ENCODE measurements around the gene SGCA. TPM values are rescaled to one million over a fixed set of nuclear protein-coding genes. Genes with fewer than 3 reads are reported as not detected.

SGCA gene
- total and polyA plus RNA-seq, 2 of the 13 experiments (the other 11 are each of a cell fraction or from before 2014, with no cell fraction given), result not detected

DNA sequence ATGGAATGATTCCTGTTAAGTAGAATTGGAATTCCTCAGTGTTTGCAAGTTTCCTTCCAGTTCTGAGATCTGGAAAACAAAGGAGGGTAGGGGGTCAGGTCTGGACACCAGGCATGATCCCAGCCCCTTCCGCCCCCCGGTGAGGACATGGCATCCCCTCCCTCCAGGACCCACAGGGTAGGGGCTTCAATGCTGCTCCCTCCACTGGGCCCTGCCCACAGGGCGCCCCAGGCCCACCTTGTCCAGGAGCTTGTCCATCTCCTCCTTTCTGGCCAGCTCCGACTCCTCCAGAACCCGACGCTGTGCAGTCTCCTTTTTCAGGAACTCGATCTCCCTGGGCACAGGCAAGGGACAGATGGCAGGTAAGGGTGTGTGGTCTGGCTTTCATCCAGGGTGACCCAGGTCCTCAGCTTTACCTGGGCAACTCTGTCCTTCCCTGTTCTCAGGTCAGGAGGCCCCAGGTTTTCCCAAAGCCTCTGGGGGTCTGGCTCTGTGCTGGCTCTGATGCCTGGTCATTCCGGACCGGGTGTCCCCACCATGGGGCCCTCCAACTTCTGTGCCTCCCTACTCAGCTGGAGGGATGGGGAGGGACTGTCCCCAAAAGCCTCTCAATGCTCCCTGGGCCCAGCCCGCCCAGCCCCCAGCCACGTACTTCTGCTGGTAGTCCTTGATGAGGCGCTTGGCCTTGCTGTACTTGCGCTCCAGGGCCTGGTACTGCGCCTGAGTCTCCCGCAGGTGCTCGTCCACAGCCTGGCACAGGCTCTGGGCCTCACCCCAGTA lies 30.3 kb upstream of the SGCA start:
- in situ Hi-C loops (cut with HindIII; ENCODE audit: extremely low pct_ligation_motif_present, low pct_unique_long_range_greater_than_20kb) (no loop called here), intact Hi-C loops (cut with micrococcal nuclease; ENCODE audit: unreplicated experiment) (no loop called here)
- DNase-seq (ENCODE audit: low spot score), result no peak
- peaks cover 29 to 37% of the 10 kb centered on the region in 2 experiments; a peak in 4 of 5 replicates for H3K36me3 ChIP-seq (replicated peaks in 1 of 2; ENCODE audit: control insufficient read depth in 1 of 2, insufficient read depth in 2 of 2, low read length in 2 of 2)
- no peak overlapping the region for H3K27ac ChIP-seq (ENCODE audit: extremely low read length, insufficient read depth, low read length)
- H3K4me1 ChIP-seq (ENCODE audit: insufficient read depth, low read length), result peaks cover 46% of the 10 kb centered on the region
- BruUV-seq (replicated peaks), result no TSS peak
- TF ChIP-seq TAF15 (IDR thresholded peaks at IDR 0.05; ENCODE audit: low read depth, low read length, poor library complexity, severe bottlenecking) (no peak), CEBPG (CRISPR knock-in tag; IDR thresholded peaks at IDR 0.05) (no peak), ZNF883 (CRISPR knock-in tag; IDR thresholded peaks at IDR 0.05; ENCODE audit: not compliant biosample characterization) (no peak), KDM2A (CRISPR knock-in tag; IDR thresholded peaks at IDR 0.05; ENCODE audit: borderline replicate concordance, low read depth) (no peak), SMARCE1 (IDR thresholded peaks at IDR 0.05; ENCODE audit: borderline replicate concordance) (no peak), BORCS8-MEF2B (CRISPR knock-in tag; IDR thresholded peaks at IDR 0.05) (no peak), KLF12 (CRISPR knock-in tag; IDR thresholded peaks at IDR 0.05; ENCODE audit: borderline replicate concordance) (no peak)
- no peak overlapping the region for H2AFZ ChIP-seq (ENCODE audit: low read length)
- H3K79me2 ChIP-seq (ENCODE audit: insufficient read depth, low read length), result no peaks in the 10 kb centered on the region
- POLR2A ChIA-PET, result no interaction called here
- H4K20me1 ChIP-seq (ENCODE audit: insufficient read depth, low read length), result peaks cover 5% of the 10 kb centered on the region; the same call in 1 of the 2 replicates
- H3K4me3 ChIP-seq (replicated peaks in 1 of 3; ENCODE audit: insufficient read depth in 1 of 3, low read depth in 2 of 3, low read length in 3 of 3), result no peak overlapping the region
- no peak overlapping the region for H3K4me2 ChIP-seq (ENCODE audit: low read depth, low read length)
- 98% methylated on average over 15 of the region's 16 CpGs for WGBS (ENCODE audit: low lambda C conversion rate)
- CTCF ChIA-PET (ENCODE audit: low intra/inter-chr PET ratio, low total read pairs), result no interaction called here
- no peak overlapping the region for H3K9ac ChIP-seq (ENCODE audit: insufficient read depth, low read depth, low read length)
- no peak for FAIRE-seq
- ATAC-seq, result no peak
- H3K9me3 ChIP-seq (ENCODE audit: low read length), result no peaks in the 10 kb centered on the region
- H3K27me3 ChIP-seq (ENCODE audit: control insufficient read depth in 1 of 2, insufficient read depth in 2 of 2, low read length in 2 of 2), result no peaks in the 10 kb centered on the region; a peak in 1 of 5 replicates

DNA sequence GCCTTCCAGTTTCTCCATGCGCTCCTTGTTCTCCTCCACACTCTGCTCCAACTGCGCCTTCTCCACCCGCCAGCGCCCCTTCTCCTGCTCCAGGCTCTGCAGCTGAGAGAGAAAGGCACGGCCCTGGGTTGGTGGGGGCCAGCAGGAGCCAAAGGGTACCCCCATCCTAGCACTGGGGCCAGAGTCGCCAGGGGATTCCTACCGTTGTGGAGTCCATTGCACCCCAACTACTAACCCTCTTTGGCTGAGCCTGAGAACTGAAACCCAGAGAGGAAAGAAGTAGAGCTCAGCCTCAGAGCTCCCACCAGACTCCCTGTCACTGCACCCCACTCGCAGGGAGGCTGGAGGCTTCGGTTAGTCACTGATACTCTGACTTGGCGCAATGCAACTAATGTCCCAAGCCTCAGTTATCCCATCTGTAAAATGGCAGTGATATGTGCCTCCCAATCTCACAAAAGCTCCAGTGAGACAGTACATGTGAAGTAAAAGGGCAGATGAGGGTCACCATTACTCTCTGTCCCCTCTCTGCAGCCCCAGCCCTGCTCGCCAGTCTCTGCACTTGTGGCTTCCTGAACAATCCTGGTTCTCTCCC lies 29.6 kb upstream of the SGCA start:
- BruUV-seq (replicated peaks), result no TSS peak
- ChIA-PET CTCF (ENCODE audit: low intra/inter-chr PET ratio, low total read pairs) (no interaction called here), POLR2A (no interaction called here)
- in situ Hi-C loops (cut with HindIII; ENCODE audit: extremely low pct_ligation_motif_present, low pct_unique_long_range_greater_than_20kb), result no loop called here
- ATAC-seq (no peak), FAIRE-seq (no peak), DNase-seq (ENCODE audit: low spot score) (no peak)
- peaks cover 39% of the 10 kb centered on the region for H3K4me1 ChIP-seq (ENCODE audit: insufficient read depth, low read length)
- H3K36me3 ChIP-seq (replicated peaks in 1 of 2; ENCODE audit: control insufficient read depth in 1 of 2, insufficient read depth in 2 of 2, low read length in 2 of 2), result peaks cover 34 to 44% of the 10 kb centered on the region in 2 experiments; a peak in 4 of 5 replicates
- WGBS (ENCODE audit: low lambda C conversion rate), result 98% methylated on average over 11 of the region's 11 CpGs
- peaks cover 6% of the 10 kb centered on the region; the same call in 1 of the 2 replicates for H4K20me1 ChIP-seq (ENCODE audit: insufficient read depth, low read length)
- no peaks in the 10 kb centered on the region for H3K79me2 ChIP-seq (ENCODE audit: insufficient read depth, low read length)
- H3K9ac ChIP-seq (ENCODE audit: insufficient read depth, low read depth, low read length), result no peak overlapping the region
- H3K4me2 ChIP-seq (ENCODE audit: low read depth, low read length), result no peak overlapping the region
- H3K4me3 ChIP-seq (replicated peaks in 1 of 3; ENCODE audit: insufficient read depth in 1 of 3, low read depth in 2 of 3, low read length in 3 of 3), result no peak overlapping the region
- intact Hi-C loops (cut with micrococcal nuclease; ENCODE audit: unreplicated experiment), result no loop called here
- no peak overlapping the region for H3K27ac ChIP-seq (ENCODE audit: extremely low read length, insufficient read depth, low read length)
- H3K27me3 ChIP-seq (ENCODE audit: control insufficient read depth in 1 of 2, insufficient read depth in 2 of 2, low read length in 2 of 2), result no peaks in the 10 kb centered on the region
- no peaks in the 10 kb centered on the region for H3K9me3 ChIP-seq (ENCODE audit: low read length)
- TF ChIP-seq, protein P1, sequence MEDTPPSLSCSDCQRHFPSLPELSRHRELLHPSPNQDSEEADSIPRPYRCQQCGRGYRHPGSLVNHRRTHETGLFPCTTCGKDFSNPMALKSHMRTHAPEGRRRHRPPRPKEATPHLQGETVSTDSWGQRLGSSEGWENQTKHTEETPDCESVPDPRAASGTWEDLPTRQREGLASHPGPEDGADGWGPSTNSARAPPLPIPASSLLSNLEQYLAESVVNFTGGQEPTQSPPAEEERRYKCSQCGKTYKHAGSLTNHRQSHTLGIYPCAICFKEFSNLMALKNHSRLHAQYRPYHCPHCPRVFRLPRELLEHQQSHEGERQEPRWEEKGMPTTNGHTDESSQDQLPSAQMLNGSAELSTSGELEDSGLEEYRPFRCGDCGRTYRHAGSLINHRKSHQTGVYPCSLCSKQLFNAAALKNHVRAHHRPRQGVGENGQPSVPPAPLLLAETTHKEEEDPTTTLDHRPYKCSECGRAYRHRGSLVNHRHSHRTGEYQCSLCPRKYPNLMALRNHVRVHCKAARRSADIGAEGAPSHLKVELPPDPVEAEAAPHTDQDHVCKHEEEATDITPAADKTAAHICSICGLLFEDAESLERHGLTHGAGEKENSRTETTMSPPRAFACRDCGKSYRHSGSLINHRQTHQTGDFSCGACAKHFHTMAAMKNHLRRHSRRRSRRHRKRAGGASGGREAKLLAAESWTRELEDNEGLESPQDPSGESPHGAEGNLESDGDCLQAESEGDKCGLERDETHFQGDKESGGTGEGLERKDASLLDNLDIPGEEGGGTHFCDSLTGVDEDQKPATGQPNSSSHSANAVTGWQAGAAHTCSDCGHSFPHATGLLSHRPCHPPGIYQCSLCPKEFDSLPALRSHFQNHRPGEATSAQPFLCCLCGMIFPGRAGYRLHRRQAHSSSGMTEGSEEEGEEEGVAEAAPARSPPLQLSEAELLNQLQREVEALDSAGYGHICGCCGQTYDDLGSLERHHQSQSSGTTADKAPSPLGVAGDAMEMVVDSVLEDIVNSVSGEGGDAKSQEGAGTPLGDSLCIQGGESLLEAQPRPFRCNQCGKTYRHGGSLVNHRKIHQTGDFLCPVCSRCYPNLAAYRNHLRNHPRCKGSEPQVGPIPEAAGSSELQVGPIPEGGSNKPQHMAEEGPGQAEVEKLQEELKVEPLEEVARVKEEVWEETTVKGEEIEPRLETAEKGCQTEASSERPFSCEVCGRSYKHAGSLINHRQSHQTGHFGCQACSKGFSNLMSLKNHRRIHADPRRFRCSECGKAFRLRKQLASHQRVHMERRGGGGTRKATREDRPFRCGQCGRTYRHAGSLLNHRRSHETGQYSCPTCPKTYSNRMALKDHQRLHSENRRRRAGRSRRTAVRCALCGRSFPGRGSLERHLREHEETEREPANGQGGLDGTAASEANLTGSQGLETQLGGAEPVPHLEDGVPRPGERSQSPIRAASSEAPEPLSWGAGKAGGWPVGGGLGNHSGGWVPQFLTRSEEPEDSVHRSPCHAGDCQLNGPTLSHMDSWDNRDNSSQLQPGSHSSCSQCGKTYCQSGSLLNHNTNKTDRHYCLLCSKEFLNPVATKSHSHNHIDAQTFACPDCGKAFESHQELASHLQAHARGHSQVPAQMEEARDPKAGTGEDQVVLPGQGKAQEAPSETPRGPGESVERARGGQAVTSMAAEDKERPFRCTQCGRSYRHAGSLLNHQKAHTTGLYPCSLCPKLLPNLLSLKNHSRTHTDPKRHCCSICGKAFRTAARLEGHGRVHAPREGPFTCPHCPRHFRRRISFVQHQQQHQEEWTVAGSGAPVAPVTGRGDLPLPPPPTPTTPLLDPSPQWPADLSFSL (CRISPR knock-in tag; IDR thresholded peaks at IDR 0.05), result no peak
- peak; percentile 78 for TF ChIP-seq ZNF629 (CRISPR knock-in tag; conservative IDR thresholded peaks at IDR 0.05)
- TF ChIP-seq, protein P2, sequence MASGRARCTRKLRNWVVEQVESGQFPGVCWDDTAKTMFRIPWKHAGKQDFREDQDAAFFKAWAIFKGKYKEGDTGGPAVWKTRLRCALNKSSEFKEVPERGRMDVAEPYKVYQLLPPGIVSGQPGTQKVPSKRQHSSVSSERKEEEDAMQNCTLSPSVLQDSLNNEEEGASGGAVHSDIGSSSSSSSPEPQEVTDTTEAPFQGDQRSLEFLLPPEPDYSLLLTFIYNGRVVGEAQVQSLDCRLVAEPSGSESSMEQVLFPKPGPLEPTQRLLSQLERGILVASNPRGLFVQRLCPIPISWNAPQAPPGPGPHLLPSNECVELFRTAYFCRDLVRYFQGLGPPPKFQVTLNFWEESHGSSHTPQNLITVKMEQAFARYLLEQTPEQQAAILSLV (CRISPR knock-in tag; IDR thresholded peaks at IDR 0.05; ENCODE audit: borderline replicate concordance), result no peak
- no peak overlapping the region for H2AFZ ChIP-seq (ENCODE audit: low read length)
